ENCODE data around the gene TRAF7.

The TRAF7 gene

GRCh38 chr16:2172688-2173335 is 17.2 kb downstream of the TRAF7 start:
- Histone ChIP-seq H3K9me3 (ENCODE audit: insufficient read depth, low read depth, low read length) (peaks cover 4% of the 10 kb centered on the region), H3K79me2 (ENCODE audit: control insufficient read depth, insufficient read depth, low read length, poor library complexity) (no peaks in the 10 kb centered on the region), H3K9ac (ENCODE audit: low read length) (no peak overlapping the region), H3K18ac (ENCODE audit: low read length) (no peak overlapping the region), H3K4ac (ENCODE audit: low read depth, low read length) (no peak overlapping the region), H3K36me3 (ENCODE audit: control insufficient read depth in 1 of 2, insufficient read depth in 2 of 2, low read length in 2 of 2) (peaks cover 90 to 91% of the 10 kb centered on the region in 2 experiments), H3K4me3 (ENCODE audit: low read depth, low read length) (no peak overlapping the region), H4K12ac (ENCODE audit: low read depth, low read length) (no peak overlapping the region), H2BK12ac (ENCODE audit: low read length) (no peak overlapping the region), H2BK5ac (ENCODE audit: low read depth, low read length, poor library complexity) (no peak overlapping the region), H3K27ac (ENCODE audit: low read depth, low read length) (no peak overlapping the region), H2AK5ac (ENCODE audit: low read length) (no peak overlapping the region), H3K27me3 (ENCODE audit: insufficient read depth, low read length) (no peaks in the 10 kb centered on the region), H3K4me1 (ENCODE audit: control insufficient read depth in 1 of 2, insufficient read depth in 2 of 2, low read length in 2 of 2) (no peaks in the 10 kb centered on the region), H3K79me1 (ENCODE audit: low read length) (no peaks in the 10 kb centered on the region), H2BK120ac (ENCODE audit: insufficient read depth, low read length, poor library complexity) (no peak overlapping the region), H3K23ac (ENCODE audit: low read length) (no peak overlapping the region), H4K8ac (ENCODE audit: low read depth, low read length) (no peak overlapping the region), H4K91ac (ENCODE audit: low read depth, low read length) (no peak overlapping the region), H2AFZ (ENCODE audit: insufficient read depth, low read length, poor library complexity) (no peak overlapping the region), H3K14ac (ENCODE audit: low read length) (no peak overlapping the region), H3K4me2 (ENCODE audit: low read length) (no peak overlapping the region)
- DNase-seq, result no peak
- WGBS (ENCODE audit: extremely low coverage, insufficient coverage, insufficient read length), result no CpG with 5 or more reads among the region's 29 CpGs

- Histone ChIP-seq H3K27ac (ENCODE audit: low read depth, low read length) (no peak overlapping the region), H2BK12ac (ENCODE audit: low read length) (no peak overlapping the region), H3K4ac (ENCODE audit: low read depth, low read length) (no peak overlapping the region), H4K91ac (ENCODE audit: low read depth, low read length) (no peak overlapping the region), H3K36me3 (ENCODE audit: control insufficient read depth in 1 of 2, insufficient read depth in 2 of 2, low read length in 2 of 2) (peaks cover 84 to 86% of the 10 kb centered on the region in 2 experiments), H3K79me2 (ENCODE audit: control insufficient read depth, insufficient read depth, low read length, poor library complexity) (no peaks in the 10 kb centered on the region), H2AFZ (ENCODE audit: insufficient read depth, low read length, poor library complexity) (no peak overlapping the region), H3K23ac (ENCODE audit: low read length) (no peak overlapping the region), H3K14ac (ENCODE audit: low read length) (no peak overlapping the region), H3K4me1 (ENCODE audit: control insufficient read depth in 1 of 2, insufficient read depth in 2 of 2, low read length in 2 of 2) (no peaks in the 10 kb centered on the region), H3K9ac (ENCODE audit: low read length) (no peak overlapping the region), H4K8ac (ENCODE audit: low read depth, low read length) (no peak overlapping the region), H3K27me3 (ENCODE audit: insufficient read depth, low read length) (no peaks in the 10 kb centered on the region), H3K4me2 (ENCODE audit: low read length) (no peak overlapping the region), H3K9me3 (ENCODE audit: insufficient read depth, low read depth, low read length) (peaks cover 6% of the 10 kb centered on the region), H3K18ac (ENCODE audit: low read length) (no peak overlapping the region), H4K12ac (ENCODE audit: low read depth, low read length) (no peak overlapping the region), H3K4me3 (ENCODE audit: low read depth, low read length) (no peak overlapping the region), H2BK5ac (ENCODE audit: low read depth, low read length, poor library complexity) (no peak overlapping the region), H2AK5ac (ENCODE audit: low read length) (no peak overlapping the region), H3K79me1 (ENCODE audit: low read length) (no peaks in the 10 kb centered on the region), H2BK120ac (ENCODE audit: insufficient read depth, low read length, poor library complexity) (no peak overlapping the region)
- WGBS (ENCODE audit: extremely low coverage, insufficient coverage, insufficient read length), result no CpG with 5 or more reads among the region's 14 CpGs
- DNase-seq, result no peak
These were observed 17.8 kb downstream of the TRAF7 start for GRCh38 chr16:2173366-2173765.

GRCh38 chr16:2173916-2174315 is 18.3 kb downstream of the TRAF7 start:
- no peak for DNase-seq
- Histone ChIP-seq H3K4me3 (ENCODE audit: low read depth, low read length) (no peak overlapping the region), H3K27me3 (ENCODE audit: insufficient read depth, low read length) (no peaks in the 10 kb centered on the region), H3K9ac (ENCODE audit: low read length) (no peak overlapping the region), H3K4me1 (ENCODE audit: control insufficient read depth in 1 of 2, insufficient read depth in 2 of 2, low read length in 2 of 2) (no peaks in the 10 kb centered on the region), H3K23ac (ENCODE audit: low read length) (no peak overlapping the region), H3K4ac (ENCODE audit: low read depth, low read length) (no peak overlapping the region), H2AFZ (ENCODE audit: insufficient read depth, low read length, poor library complexity) (no peak overlapping the region), H3K9me3 (ENCODE audit: insufficient read depth, low read depth, low read length) (peaks cover 8% of the 10 kb centered on the region), H2BK5ac (ENCODE audit: low read depth, low read length, poor library complexity) (no peak overlapping the region), H2AK5ac (ENCODE audit: low read length) (no peak overlapping the region), H3K79me1 (ENCODE audit: low read length) (no peaks in the 10 kb centered on the region), H3K36me3 (ENCODE audit: control insufficient read depth in 1 of 2, insufficient read depth in 2 of 2, low read length in 2 of 2) (peaks cover 81% of the 10 kb centered on the region in 2 experiments), H2BK12ac (ENCODE audit: low read length) (no peak overlapping the region), H3K27ac (ENCODE audit: low read depth, low read length) (no peak overlapping the region), H3K79me2 (ENCODE audit: control insufficient read depth, insufficient read depth, low read length, poor library complexity) (no peaks in the 10 kb centered on the region), H3K4me2 (ENCODE audit: low read length) (no peak overlapping the region), H4K91ac (ENCODE audit: low read depth, low read length) (no peak overlapping the region), H3K14ac (ENCODE audit: low read length) (no peak overlapping the region), H3K18ac (ENCODE audit: low read length) (no peak overlapping the region), H4K12ac (ENCODE audit: low read depth, low read length) (no peak overlapping the region), H2BK120ac (ENCODE audit: insufficient read depth, low read length, poor library complexity) (no peak overlapping the region), H4K8ac (ENCODE audit: low read depth, low read length) (no peak overlapping the region)
- WGBS (ENCODE audit: extremely low coverage, insufficient coverage, insufficient read length), result no CpG with 5 or more reads among the region's 4 CpGs

- no CpG with 5 or more reads among the region's 21 CpGs for whole genome bisulfite sequencing (ENCODE audit: extremely low coverage, insufficient coverage, insufficient read length)
- H2BK120ac ChIP-seq (ENCODE audit: insufficient read depth, low read length, poor library complexity), result no peak overlapping the region
- peaks cover 8% of the 10 kb centered on the region for H3K9me3 ChIP-seq (ENCODE audit: insufficient read depth, low read depth, low read length)
These were observed 19.0 kb downstream of the TRAF7 start for GRCh38 chr16:2174396-2175131.

More at GRCh38 chr16:2174396-2175131, 19.0 kb downstream of the TRAF7 start:
- H4K12ac ChIP-seq (ENCODE audit: low read depth, low read length), result no peak overlapping the region
- no peak overlapping the region for H4K8ac ChIP-seq (ENCODE audit: low read depth, low read length)
- H3K4ac ChIP-seq (ENCODE audit: low read depth, low read length), result no peak overlapping the region
- no peak overlapping the region for H3K9ac ChIP-seq (ENCODE audit: low read length)
- no peak overlapping the region for H3K27ac ChIP-seq (ENCODE audit: low read depth, low read length)
- H3K4me3 ChIP-seq (ENCODE audit: low read depth, low read length), result no peak overlapping the region
- H3K27me3 ChIP-seq (ENCODE audit: insufficient read depth, low read length), result no peaks in the 10 kb centered on the region
- H4K91ac ChIP-seq (ENCODE audit: low read depth, low read length), result no peak overlapping the region
- H2AK5ac ChIP-seq (ENCODE audit: low read length), result no peak overlapping the region
- no peak overlapping the region for H3K23ac ChIP-seq (ENCODE audit: low read length)
- no peaks in the 10 kb centered on the region for H3K79me2 ChIP-seq (ENCODE audit: control insufficient read depth, insufficient read depth, low read length, poor library complexity)
- no peak overlapping the region for H2AFZ ChIP-seq (ENCODE audit: insufficient read depth, low read length, poor library complexity)
- H3K36me3 ChIP-seq (ENCODE audit: control insufficient read depth in 1 of 2, insufficient read depth in 2 of 2, low read length in 2 of 2), result peaks cover 75 to 80% of the 10 kb centered on the region in 2 experiments
- peak in 1 of 2 donors; percentile 18 for DNase-seq
- H2BK5ac ChIP-seq (ENCODE audit: low read depth, low read length, poor library complexity), result no peak overlapping the region
- no peak overlapping the region for H3K18ac ChIP-seq (ENCODE audit: low read length)
- no peaks in the 10 kb centered on the region for H3K4me1 ChIP-seq (ENCODE audit: control insufficient read depth in 1 of 2, insufficient read depth in 2 of 2, low read length in 2 of 2)
- no peaks in the 10 kb centered on the region for H3K79me1 ChIP-seq (ENCODE audit: low read length)
- H2BK12ac ChIP-seq (ENCODE audit: low read length), result no peak overlapping the region
- H3K14ac ChIP-seq (ENCODE audit: low read length), result no peak overlapping the region
- H3K4me2 ChIP-seq (ENCODE audit: low read length), result no peak overlapping the region
